Smooth muscle cell (in vitro differentiated cells): ENCODE results near the gene F12. TPM values are rescaled to one million over a fixed set of nuclear protein-coding genes. Genes with fewer than 3 reads are reported as not detected.

Experiments used
- DNase-seq: peaks from one replicate; lab custom pipeline; 2025; ENCODE audit not compliant: unreplicated experiment; lab: John Stamatoyannopoulos, UW
- H2AFZ ChIP-seq: fragments of 200-600 bp; sonication (generic); 2 replicates; pipeline ENCODE4 v1.6.0; 2016; ENCODE audit warnings: antibody characterized with exemption, low read depth, mild to moderate bottlenecking
- H3F3A ChIP-seq: fragments of 200-600 bp; sonication (generic); 2 replicates; pipeline ENCODE4 v1.6.0; 2017; ENCODE audit warnings: antibody characterized with exemption, low read depth
- H3K27ac ChIP-seq: fragments of 200-600 bp; sonication (generic); 2 replicates; pipeline ENCODE4 v1.5.1; 2016; ENCODE audit warnings: low read depth, mild to moderate bottlenecking
- H3K27me3 ChIP-seq: fragments of 200-600 bp; sonication (generic); 2 replicates; pipeline ENCODE4 v1.6.1; 2016; ENCODE audit warnings: low read depth, mild to moderate bottlenecking
- H3K36me3 ChIP-seq: fragments of 200-600 bp; sonication (generic); 2 replicates; pipeline ENCODE4 v1.5.1; 2016; ENCODE audit warnings: low read depth
- H3K4me1 ChIP-seq: fragments of 200-600 bp; sonication (generic); 2 replicates; pipeline ENCODE4 v1.5.1; 2016; ENCODE audit warnings: low read depth
- H3K4me2 ChIP-seq: fragments of 200-600 bp; sonication (generic); 2 replicates; pipeline ENCODE4 v1.6.0; 2016; ENCODE audit warnings: mild to moderate bottlenecking
- H3K4me3 ChIP-seq: fragments of 200-600 bp; sonication (generic); 2 replicates; pipeline ENCODE4 v1.5.1; 2016; ENCODE audit warnings: mild to moderate bottlenecking
- H3K79me2 ChIP-seq: fragments of 200-600 bp; sonication (generic); 2 replicates; pipeline ENCODE4 v1.6.0; 2016; ENCODE audit warnings: low read depth, mild to moderate bottlenecking
- H3K9ac ChIP-seq: fragments of 200-600 bp; sonication (generic); 2 replicates; pipeline ENCODE4 v1.6.0; 2016; ENCODE audit warnings: low read depth
- H3K9me3 ChIP-seq: fragments of 200-600 bp; sonication (generic); replicated peaks from 2 replicates; pipeline ENCODE4 v1.5.1; 2016; ENCODE audit warnings: low read depth
- H4K20me1 ChIP-seq: fragments of 200-600 bp; sonication (generic); 2 replicates; pipeline ENCODE4 v1.6.0; 2016; ENCODE audit warnings: low read depth
- CTCF ChIP-seq: fragments of 200-600 bp; sonication (generic); IDR thresholded peaks from 2 replicates; pipeline ENCODE4 v1.5.1; 2017; ENCODE audit warnings: borderline replicate concordance, mild to moderate bottlenecking, antibody characterized with exemption; ENCODE audit not compliant: insufficient read depth, poor library complexity, severe bottlenecking
- WGBS: methylation state at CpG from one replicate; pipeline ENCODE4 v1.1.7; 2016; ENCODE audit warnings: low lambda C conversion rate; 5-methylcytosine and 5-hydroxymethylcytosine counted together
- polyA plus RNA-seq: library from polyadenylated mRNA; unstranded; fragments of >200 nt; fragmentation: Nextera tagmentation; extraction: Ambion mirVana; gene quantifications from 2 replicates; pipeline ENCODE4 v1.2.1, GENCODE V29; 2016
- total RNA-seq: library from RNA; depleted of rRNA; stranded (reverse); fragments of >200 nt; gene quantifications from 2 replicates; pipeline ENCODE4 v1.2.3, GENCODE V29; 2014

The F12 gene
- total and polyA plus RNA-seq, 2 experiments from 2014 or later: 3.6 to 15.0 TPM

DNA sequence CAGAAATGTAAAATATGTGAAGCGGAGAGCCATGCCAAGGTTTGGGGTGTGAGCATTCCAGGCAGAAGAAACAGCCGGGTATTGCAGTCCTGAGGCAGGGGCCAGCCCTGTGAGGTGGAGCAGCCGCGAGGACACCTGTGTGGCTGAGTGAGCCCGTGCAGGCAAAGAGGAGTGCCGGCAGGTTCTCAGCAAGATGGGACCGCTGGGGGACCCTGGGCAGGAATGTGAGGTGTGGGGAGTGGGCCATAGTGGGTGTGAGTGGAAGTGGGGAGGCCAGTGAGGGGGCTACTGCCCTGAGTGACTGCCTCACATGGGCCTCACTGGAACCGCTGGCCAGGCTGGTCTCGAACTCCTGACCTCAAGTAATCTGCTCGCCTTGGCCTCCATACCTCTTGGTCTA lies 29.1 kb upstream of the F12 start:
- no peak overlapping the region for H3K27ac ChIP-seq
- no peak overlapping the region for H2AFZ ChIP-seq
- no peak for TF ChIP-seq CTCF
- no peak overlapping the region for H3K9ac ChIP-seq
- H3F3A ChIP-seq: no peaks in the 10 kb centered on the region
- H4K20me1 ChIP-seq: no peaks in the 10 kb centered on the region
- no peaks in the 10 kb centered on the region for H3K36me3 ChIP-seq
- no peaks in the 10 kb centered on the region for H3K79me2 ChIP-seq
- no peaks in the 10 kb centered on the region for H3K9me3 ChIP-seq
- 96% methylated on average over 10 of the region's 10 CpGs for WGBS
- no peak for DNase-seq
- no peak overlapping the region for H3K4me2 ChIP-seq
- H3K4me1 ChIP-seq: no peaks in the 10 kb centered on the region
- no peaks in the 10 kb centered on the region for H3K27me3 ChIP-seq
- no peak overlapping the region for H3K4me3 ChIP-seq

GRCh38 chr5:177437623-177438022 lies 28.3 kb upstream of the F12 start:
- H3K4me2 ChIP-seq: no peak overlapping the region
- H3K9me3 ChIP-seq: no peaks in the 10 kb centered on the region
- no peak overlapping the region for H3K27ac ChIP-seq
- H2AFZ ChIP-seq: no peak overlapping the region
- no peak overlapping the region for H3K4me3 ChIP-seq
- H3K9ac ChIP-seq: no peak overlapping the region
- H3K36me3 ChIP-seq: no peaks in the 10 kb centered on the region
- H4K20me1 ChIP-seq: no peaks in the 10 kb centered on the region
- no peak for DNase-seq
- WGBS: 83% methylated on average over 4 of the region's 4 CpGs
- no peaks in the 10 kb centered on the region for H3K79me2 ChIP-seq
- H3K27me3 ChIP-seq: no peaks in the 10 kb centered on the region
- no peak for TF ChIP-seq CTCF
- H3K4me1 ChIP-seq: no peaks in the 10 kb centered on the region
- H3F3A ChIP-seq: no peaks in the 10 kb centered on the region

DNA sequence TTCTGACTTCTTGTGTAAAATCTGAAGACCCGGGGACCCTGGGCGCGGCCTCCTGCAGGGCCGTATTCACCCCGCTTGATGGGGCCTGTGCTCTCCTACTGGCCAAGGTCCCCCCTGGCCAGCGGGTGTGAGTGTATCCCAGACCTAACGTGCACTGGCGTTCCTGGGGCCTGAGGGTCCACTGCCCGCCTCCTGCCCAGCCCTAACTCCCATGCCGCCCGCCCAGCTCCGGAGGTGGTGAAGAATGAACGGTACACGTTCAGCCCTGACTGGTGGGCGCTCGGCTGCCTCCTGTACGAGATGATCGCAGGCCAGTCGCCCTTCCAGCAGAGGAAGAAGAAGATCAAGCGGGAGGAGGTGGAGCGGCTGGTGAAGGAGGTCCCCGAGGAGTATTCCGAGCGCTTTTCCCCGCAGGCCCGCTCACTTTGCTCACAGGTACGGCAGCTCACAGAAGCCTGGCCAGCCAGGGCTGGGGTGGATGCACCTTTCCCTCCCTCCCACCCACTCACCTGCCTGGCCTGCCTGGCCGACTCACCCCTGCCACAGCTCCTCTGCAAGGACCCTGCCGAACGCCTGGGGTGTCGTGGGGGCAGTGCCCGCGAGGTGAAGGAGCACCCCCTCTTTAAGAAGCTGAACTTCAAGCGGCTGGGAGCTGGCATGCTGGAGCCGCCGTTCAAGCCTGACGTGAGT lies 26.6 kb upstream of the F12 start:
- Histone ChIP-seq H4K20me1 (no peaks in the 10 kb centered on the region), H3K4me1 (no peaks in the 10 kb centered on the region), H3K9me3 (no peaks in the 10 kb centered on the region), H3K36me3 (no peaks in the 10 kb centered on the region), H3K27ac (no peak overlapping the region), H3K79me2 (no peaks in the 10 kb centered on the region), H3K9ac (no peak overlapping the region), H3K4me3 (no peak overlapping the region), H3F3A (no peaks in the 10 kb centered on the region), H3K27me3 (no peaks in the 10 kb centered on the region), H2AFZ (no peak overlapping the region), H3K4me2 (no peak overlapping the region)
- DNase-seq: no peak
- TF ChIP-seq CTCF: no peak
- 94% methylated on average over 36 of the region's 37 CpGs for WGBS
